HG03103 (cell line): Measurements from ENCODE around the gene DNAH17.

Experiments
- ATAC-seq: cut with Tn5 transposase; IDR thresholded peaks from one replicate; pipeline ENCODE4 v1.9.1; 2021; ENCODE audit warnings: low read depth; ENCODE audit not compliant: unreplicated experiment

DNAH17 gene

GRCh38 chr17:78605429-78605828, 28.2 kb upstream of the DNAH17 start:
- ATAC-seq = no peak

GRCh38 chr17:78602246-78602645, 25.1 kb upstream of the DNAH17 start:
- ATAC-seq = no peak

GRCh38 chr17:78601577-78602190, 24.5 kb upstream of the DNAH17 start:
- no peak for ATAC-seq

- no peak for ATAC-seq
Measured at GRCh38 chr17:78600181-78600721, 23.1 kb upstream of the DNAH17 start.

- no peak for ATAC-seq
Measured at GRCh38 chr17:78599419-78599818, 22.2 kb upstream of the DNAH17 start.

- ATAC-seq = no peak
Measured at GRCh38 chr17:78598013-78598471, 20.8 kb upstream of the DNAH17 start.

- no peak for ATAC-seq
Measured at GRCh38 chr17:78596871-78597764, 19.9 kb upstream of the DNAH17 start.

GRCh38 chr17:78595135-78595810, 18.1 kb upstream of the DNAH17 start:
- ATAC-seq = no peak

- ATAC-seq = no peak
Measured at GRCh38 chr17:78592991-78593329, 15.8 kb upstream of the DNAH17 start.

GRCh38 chr17:78591263-78591671, 14.1 kb upstream of the DNAH17 start:
- ATAC-seq = no peak

- no peak for ATAC-seq
Measured at GRCh38 chr17:78589885-78590284, 12.7 kb upstream of the DNAH17 start.

- no peak for ATAC-seq
Measured at GRCh38 chr17:78589031-78589675, 12.0 kb upstream of the DNAH17 start.

GRCh38 chr17:78588258-78589030, 11.2 kb upstream of the DNAH17 start:
- no peak for ATAC-seq

- ATAC-seq = no peak
Measured at GRCh38 chr17:78585006-78585630, 7.9 kb upstream of the DNAH17 start.

GRCh38 chr17:78583091-78583490, 5.9 kb upstream of the DNAH17 start:
- ATAC-seq = no peak

- no peak for ATAC-seq
Measured at GRCh38 chr17:78581304-78581703, 4.1 kb upstream of the DNAH17 start.

GRCh38 chr17:78580277-78580804, 3.1 kb upstream of the DNAH17 start:
- no peak for ATAC-seq

- ATAC-seq = no peak
Measured at GRCh38 chr17:78576389-78577112, 645 bp downstream of the DNAH17 start.

GRCh38 chr17:78575899-78576298, 1.3 kb downstream of the DNAH17 start:
- no peak for ATAC-seq
